Right renal pelvis (tissue), 4 donors: ENCODE measurements around the gene AMPD1. TPM values are rescaled to one million over a fixed set of nuclear protein-coding genes. Genes with fewer than 3 reads are reported as not detected.

Source experiments
- DNase-seq, 4 donors: peaks; one replicate each; pipeline ENCODE4 v3.0.0-alpha.2; 2013; ENCODE audit warnings: low read depth in 4 of 4, low spot score in 3 of 4, missing footprints in 1 of 4
- polyA plus RNA-seq, 4 donors: library from polyadenylated mRNA; unstranded; fragments of 120-200 nt; gene quantifications; one replicate each; pipeline ENCODE4 v1.2.1, GENCODE V29; 2013; ENCODE audit not compliant: insufficient read length in 4 of 4

The AMPD1 gene
- not detected for polyA plus RNA-seq

GRCh38 chr1:114695430-114696058 lies at the start of gene AMPD1:
AMPD1 (minus strand) TSS chr1:114695546; CDS start chr1:114695471, 75 bp downstream.
- DNase-seq: no peak

- no peak for DNase-seq
These were observed 46.8 kb upstream of the AMPD1 start for GRCh38 chr1:114741963-114742746.

- DNase-seq: no peak
These were observed 45.0 kb upstream of the AMPD1 start for GRCh38 chr1:114740331-114740730.

- DNase-seq: no peak
These were observed 42.0 kb upstream of the AMPD1 start for GRCh38 chr1:114737314-114737849.

- DNase-seq: no peak
These were observed 40.1 kb upstream of the AMPD1 start for GRCh38 chr1:114735479-114735878.

- DNase-seq: no peak
These were observed 34.4 kb upstream of the AMPD1 start for GRCh38 chr1:114729782-114730181.

- DNase-seq: no peak
These were observed 33.2 kb upstream of the AMPD1 start for GRCh38 chr1:114728553-114728952.

- no peak for DNase-seq
These were observed 29.9 kb upstream of the AMPD1 start for GRCh38 chr1:114725230-114725629.

GRCh38 chr1:114723915-114724314 lies 28.6 kb upstream of the AMPD1 start:
- no peak for DNase-seq

GRCh38 chr1:114723457-114723856 lies 28.1 kb upstream of the AMPD1 start:
- no peak for DNase-seq

- no peak for DNase-seq
These were observed 25.1 kb upstream of the AMPD1 start for GRCh38 chr1:114720492-114720891.

- DNase-seq: no peak
These were observed 24.1 kb upstream of the AMPD1 start for GRCh38 chr1:114719424-114719787.

GRCh38 chr1:114718661-114719423 lies 23.5 kb upstream of the AMPD1 start:
- DNase-seq: no peak

GRCh38 chr1:114716304-114717170 lies 21.2 kb upstream of the AMPD1 start, which contains the start of gene NRAS:
NRAS (minus strand) TSS chr1:114716771; CDS start chr1:114716160, 611 bp downstream.
- peak; percentile 84 to 90 (median 88) for DNase-seq

- no peak for DNase-seq
These were observed 20.6 kb upstream of the AMPD1 start for GRCh38 chr1:114715952-114716303.

- DNase-seq: no peak
These were observed 17.6 kb upstream of the AMPD1 start for GRCh38 chr1:114712977-114713376.

- no peak for DNase-seq
These were observed 15.0 kb upstream of the AMPD1 start for GRCh38 chr1:114710360-114710759.

GRCh38 chr1:114707604-114708003 lies 12.3 kb upstream of the AMPD1 start:
- no peak for DNase-seq

GRCh38 chr1:114703242-114703641 lies 7.9 kb upstream of the AMPD1 start:
- no peak for DNase-seq

GRCh38 chr1:114702737-114703136 lies 7.4 kb upstream of the AMPD1 start:
- no peak for DNase-seq
